ENCODE measurements around the gene THBS3.
A peak's percentile ranks its signal among the peaks of the same experiment; 100 is the strongest.
"Not testable (repeated sequence)": the region's sequence is repeated elsewhere in the genome, so short reads cannot be mapped to it uniquely, and the experiment has no call there.

Gene THBS3

GRCh38 chr1:155235375-155235774, 27.7 kb upstream of the THBS3 start:
- DNase-seq: not testable (repeated sequence)

DNA sequence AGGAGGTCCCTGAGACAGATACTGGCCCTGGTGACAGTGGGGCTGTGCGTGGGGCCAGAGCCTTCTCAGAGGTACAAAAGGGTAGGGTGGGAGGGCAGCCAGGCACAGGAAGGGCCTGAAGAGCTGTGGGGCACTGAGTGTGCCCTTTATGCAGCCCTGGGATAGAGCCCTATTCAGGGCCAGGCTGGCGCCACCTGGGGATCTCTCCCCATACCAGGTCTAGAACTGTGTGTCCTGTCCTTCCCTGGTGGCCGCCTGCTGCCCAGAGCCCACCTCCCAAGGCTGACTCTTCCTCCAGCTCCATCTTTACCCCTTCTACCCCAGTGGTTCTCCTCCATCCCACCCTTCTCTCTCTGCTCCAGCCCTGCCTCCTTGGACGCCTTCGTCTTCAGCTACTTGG, 25.8 kb upstream of the THBS3 start:
- DNase-seq: not testable (repeated sequence)

GRCh38 chr1:155232001-155232978, 24.6 kb upstream of the THBS3 start:
- peak in 30 of 51 donors; percentile 2 to 70 (median 40) for DNase-seq

DNA sequence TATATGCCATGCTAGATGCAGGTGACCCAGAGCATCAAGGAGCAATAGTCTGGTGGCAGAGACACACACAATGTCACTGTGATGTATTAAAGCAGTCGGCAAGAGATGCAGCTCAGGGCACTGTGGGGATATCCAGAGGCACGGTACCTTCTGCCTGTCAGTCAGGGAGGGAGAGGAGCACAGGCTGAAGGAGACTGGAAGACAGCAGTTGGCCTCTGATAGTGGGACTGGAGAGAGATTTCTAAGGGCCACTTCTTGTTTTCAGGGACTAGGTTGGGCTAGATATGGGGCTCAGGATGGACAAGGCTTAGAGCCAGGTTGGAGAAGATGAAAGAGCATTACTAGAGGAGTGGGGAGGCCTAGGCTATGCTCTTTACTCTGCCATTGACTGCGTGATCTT, 23.6 kb upstream of the THBS3 start:
- not testable (repeated sequence) for DNase-seq

GRCh38 chr1:155228096-155228427, 20.4 kb upstream of the THBS3 start:
- no peak for DNase-seq

GRCh38 chr1:155227261-155228095, 19.8 kb upstream of the THBS3 start:
- peak; percentile 86 to 99 (median 96) for DNase-seq

GRCh38 chr1:155226910-155227260, 19.2 kb upstream of the THBS3 start:
- DNase-seq: peak in 27 of 51 donors; percentile 7 to 76 (median 43)

DNA sequence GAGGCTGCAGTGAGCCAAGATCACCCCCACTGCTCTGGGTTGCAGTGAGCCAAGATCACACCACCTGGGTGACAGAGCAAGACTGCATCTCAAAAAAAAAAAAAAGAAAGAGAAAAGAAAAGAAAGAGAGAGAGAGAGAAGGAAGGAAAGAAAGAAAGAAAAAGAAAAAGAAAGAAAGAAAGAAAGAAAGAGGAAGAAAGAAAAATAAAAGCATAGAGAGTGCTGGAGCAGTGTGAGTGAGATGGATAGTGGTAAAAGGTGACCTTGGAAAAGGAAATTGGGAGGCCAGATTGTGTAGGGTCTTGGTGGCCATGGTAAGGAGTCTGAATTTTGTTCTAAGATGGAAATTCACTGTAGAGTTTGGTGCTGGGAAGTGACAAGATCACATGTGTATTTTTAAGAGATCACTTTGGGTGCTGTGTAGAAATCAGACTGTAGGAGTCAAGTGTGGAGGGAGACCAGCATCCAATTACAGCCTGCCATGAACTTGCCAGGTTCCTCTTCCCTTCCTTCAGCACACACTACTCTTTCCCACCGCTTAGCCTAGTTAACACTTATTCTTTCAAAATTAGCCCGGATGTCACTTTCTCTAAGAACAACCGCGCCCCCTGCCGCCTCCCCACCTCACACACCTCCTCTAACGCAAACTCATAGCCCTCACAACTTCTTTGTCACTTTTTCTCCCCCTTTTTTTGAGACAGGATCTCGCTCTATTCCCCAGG, 18.7 kb upstream of the THBS3 start:
- peak in 34 of 51 donors; percentile 9 to 79 (median 45) for DNase-seq

- DNase-seq: not testable (repeated sequence)
These were observed 17.7 kb upstream of the THBS3 start for GRCh38 chr1:155225404-155225759.

DNA sequence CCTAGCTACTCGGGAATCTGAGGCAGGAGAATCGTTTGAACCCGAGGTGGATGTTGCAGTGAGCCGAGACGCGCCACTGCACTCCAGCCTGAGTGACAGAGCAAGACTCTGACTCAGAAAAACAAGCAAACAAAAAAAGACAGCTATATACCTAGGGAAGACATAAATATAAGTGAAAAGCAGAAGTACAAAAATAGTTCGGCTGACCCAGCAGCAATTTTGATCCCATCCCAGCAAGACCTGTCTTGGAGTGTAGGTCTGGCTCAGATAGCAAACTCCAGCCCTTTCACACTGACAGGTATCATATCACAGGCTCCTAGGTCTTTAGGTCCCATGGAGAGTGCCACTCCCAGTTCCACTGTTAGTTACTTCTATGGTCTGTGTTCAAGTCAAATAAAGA, 15.3 kb upstream of the THBS3 start:
- DNase-seq: no peak

DNA sequence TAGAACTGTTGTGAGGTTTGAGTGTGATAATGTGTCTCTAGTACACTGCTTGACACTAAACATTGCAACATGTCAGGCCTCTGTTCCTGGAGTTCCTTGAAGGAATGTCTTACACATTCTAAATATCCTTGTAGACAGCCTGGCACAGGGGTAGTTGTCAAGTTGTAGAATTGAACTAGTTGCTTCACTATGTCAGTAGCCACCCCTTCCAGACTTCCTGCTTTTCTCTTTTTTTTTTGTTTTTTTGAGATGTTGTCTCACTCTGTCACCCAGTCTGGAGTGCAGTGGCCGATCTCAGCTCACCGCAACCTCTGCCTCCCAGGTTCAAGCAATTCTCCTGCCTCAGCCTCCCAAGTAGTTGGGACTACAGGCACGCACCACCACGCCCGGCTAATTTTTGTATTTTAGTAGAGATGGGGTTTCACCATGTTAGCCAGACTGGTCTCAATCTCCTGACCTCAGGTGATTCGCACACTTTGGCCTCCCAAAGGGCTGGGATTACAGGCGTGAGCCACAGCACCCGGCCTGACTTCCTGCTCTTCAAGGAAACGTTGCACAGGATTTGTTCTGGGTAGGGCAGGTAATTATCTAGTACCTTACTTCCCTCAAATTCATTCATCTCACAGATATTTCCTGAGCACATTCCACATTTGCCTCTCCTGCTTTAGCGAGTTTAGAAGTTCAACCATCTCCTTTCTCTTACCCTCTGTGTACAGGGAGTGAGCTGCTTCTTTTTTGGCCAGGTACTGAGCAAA, 12.7 kb upstream of the THBS3 start:
- not testable (repeated sequence) for DNase-seq

DNA sequence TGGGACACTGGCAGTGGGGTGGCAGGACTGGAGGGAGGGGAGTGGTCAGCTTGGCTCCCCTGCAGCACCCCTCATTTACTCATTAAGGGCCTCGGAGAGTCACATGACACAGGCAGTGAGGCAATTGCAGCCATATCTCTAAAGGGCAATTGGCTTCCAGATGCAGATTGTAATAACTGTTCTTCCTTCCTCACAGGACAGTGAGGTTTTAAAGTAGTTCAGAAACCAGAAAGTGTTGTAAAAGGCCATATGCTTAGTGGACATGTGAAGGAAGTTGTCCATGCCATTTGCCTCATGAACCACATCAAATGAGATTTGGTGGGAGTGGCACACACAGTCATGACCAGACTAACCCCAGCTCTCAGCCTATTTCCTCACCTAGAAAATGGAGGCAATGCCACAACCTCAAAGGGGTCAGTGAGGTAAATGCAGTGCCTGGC, 11.9 kb upstream of the THBS3 start:
- peak in 36 of 51 donors; percentile 6 to 76 (median 32) for DNase-seq

GRCh38 chr1:155218854-155219591, 11.3 kb upstream of the THBS3 start:
- peak in 39 of 51 donors; percentile 4 to 86 (median 40) for DNase-seq

GRCh38 chr1:155214702-155215101, 7.0 kb upstream of the THBS3 start:
- not testable (repeated sequence) for DNase-seq

- DNase-seq: not testable (repeated sequence)
These were observed 4.3 kb upstream of the THBS3 start for GRCh38 chr1:155212051-155212440.

DNA sequence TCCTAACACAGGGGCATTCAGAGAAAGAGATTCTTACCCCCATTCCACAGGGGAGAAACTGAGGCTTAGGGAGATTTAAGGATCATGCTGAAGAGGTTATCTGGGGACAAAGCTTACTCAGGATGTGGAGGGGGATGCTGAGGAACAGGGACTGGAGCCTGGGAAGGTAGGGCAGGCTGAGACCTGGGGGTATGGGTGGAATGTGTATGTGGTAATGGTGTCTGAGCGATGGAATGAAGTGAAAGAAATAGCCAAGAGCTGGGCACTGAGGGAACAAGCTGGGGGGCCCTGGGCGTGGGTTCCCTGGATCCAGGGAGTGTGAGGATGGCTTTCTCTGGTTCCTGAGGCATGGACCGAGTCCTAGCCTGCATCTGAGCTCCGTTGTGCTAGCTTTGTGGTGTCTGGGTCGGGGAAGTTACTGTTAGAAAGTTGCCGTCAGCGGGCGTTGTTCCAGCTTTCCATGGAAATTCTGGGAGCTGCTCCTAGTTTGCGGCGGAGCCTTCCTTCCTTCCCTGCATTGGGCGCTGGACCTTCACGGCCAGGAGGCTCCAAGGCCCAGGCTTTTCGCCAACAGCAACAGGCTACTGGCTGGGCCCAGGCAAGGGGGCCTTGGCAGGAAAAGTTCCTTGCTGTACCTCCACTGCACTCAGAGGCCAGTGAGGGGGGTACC, 3.8 kb upstream of the THBS3 start:
- peak in 1 of 51 donors; percentile 30 for DNase-seq

DNA sequence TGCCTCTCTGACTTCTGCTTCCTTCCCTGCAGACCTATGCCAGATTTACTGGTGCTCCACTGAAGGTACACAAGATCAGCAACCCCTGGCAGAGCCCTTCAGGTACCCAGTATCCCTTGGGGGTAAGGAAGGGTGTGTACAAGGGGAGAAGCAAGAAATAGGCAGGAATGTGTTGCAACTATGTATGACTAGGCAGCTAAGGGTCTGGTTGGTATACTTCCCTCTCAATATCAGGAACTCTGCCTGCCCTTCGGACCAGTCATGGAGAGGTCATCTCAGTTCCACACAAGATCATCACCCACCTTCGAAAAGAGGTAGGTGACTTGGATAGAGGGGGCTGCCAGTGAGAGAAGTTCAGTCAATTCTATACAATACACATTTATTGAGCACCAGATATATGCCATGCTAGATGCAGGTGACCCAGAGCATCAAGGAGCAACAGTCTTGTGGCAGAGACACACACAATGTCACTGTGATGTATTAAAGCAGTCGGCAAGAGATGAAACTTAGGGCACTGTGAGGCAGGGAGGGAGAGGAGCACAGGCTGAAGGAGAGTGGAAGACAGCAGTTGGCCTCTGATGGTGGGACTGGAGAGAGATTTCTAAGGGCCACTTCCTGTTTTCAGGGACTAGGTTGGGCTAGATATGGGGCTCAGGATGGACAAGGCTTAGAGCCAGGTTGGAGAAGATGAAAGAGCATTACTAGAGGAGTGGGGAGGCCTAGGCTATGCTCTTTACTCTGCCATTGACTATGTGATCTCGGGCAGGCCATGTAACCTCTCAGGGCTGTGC, 2.8 kb upstream of the THBS3 start:
- no peak for DNase-seq

DNA sequence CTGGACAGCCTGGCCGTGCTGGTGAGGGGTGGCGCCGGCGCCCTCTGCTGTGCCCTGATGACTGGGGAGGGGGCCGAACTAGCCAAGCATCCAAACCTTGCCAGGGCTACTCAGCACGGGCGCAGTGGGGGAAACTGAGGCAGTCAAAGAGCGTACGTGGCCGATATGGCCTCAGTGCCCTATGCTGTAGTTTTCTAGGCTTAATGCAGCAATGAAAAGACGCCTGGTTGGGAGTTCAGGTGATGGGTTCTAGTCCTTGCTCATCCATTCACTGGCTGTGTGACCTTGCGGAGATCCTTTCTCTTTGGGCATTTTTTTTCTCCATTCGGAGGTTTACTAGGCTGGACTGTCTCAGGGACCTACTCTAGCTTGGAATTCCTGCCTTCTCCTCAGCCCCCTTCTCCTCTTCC, 1.6 kb upstream of the THBS3 start:
- no peak for DNase-seq
